Stimulated activated effector memory CD8-positive, alpha-beta T cell treated with anti-CD3 and anti-CD28 coated beads, Interleukin-12 subunit alpha, Interleukin-12 subunit beta, amount 100 ng/mL, for 72 hours (primary cell): ENCODE measurements around the gene PTK6.
"Not testable (repeated sequence)": the region's sequence is repeated elsewhere in the genome, so short reads cannot be mapped to it uniquely, and the experiment has no call there.

ENCODE experiments used
- ATAC-seq: fragments of 150-1000 bp; cut with Tn5 transposase; 2 replicates; pipeline ENCODE4 v1.10.0; 2021
- DNase-seq, 2 donors: peaks; one replicate each; pipeline ENCODE4 v3.0.0; 2021 to 2022; ENCODE audit warnings: low spot score in 2 of 2
- H3K27ac Mint-ChIP-seq: one replicate; pipeline ENCODE4 v1.8.0; 2022; ENCODE audit warnings: mild to moderate bottlenecking, mixed read lengths
- H3K36me3 Mint-ChIP-seq: one replicate; pipeline ENCODE4 v1.8.0; 2022; ENCODE audit warnings: mild to moderate bottlenecking, mixed read lengths
- H3K4me1 Mint-ChIP-seq: one replicate; pipeline ENCODE4 v1.8.0; 2022; ENCODE audit warnings: mixed read lengths
- H3K4me3 Mint-ChIP-seq: one replicate; pipeline ENCODE4 v1.8.0; 2022; ENCODE audit warnings: mild to moderate bottlenecking, mixed read lengths
- H3K9me3 Mint-ChIP-seq: one replicate; pipeline ENCODE4 v1.8.0; 2022; ENCODE audit warnings: mixed read lengths

Gene PTK6

DNA sequence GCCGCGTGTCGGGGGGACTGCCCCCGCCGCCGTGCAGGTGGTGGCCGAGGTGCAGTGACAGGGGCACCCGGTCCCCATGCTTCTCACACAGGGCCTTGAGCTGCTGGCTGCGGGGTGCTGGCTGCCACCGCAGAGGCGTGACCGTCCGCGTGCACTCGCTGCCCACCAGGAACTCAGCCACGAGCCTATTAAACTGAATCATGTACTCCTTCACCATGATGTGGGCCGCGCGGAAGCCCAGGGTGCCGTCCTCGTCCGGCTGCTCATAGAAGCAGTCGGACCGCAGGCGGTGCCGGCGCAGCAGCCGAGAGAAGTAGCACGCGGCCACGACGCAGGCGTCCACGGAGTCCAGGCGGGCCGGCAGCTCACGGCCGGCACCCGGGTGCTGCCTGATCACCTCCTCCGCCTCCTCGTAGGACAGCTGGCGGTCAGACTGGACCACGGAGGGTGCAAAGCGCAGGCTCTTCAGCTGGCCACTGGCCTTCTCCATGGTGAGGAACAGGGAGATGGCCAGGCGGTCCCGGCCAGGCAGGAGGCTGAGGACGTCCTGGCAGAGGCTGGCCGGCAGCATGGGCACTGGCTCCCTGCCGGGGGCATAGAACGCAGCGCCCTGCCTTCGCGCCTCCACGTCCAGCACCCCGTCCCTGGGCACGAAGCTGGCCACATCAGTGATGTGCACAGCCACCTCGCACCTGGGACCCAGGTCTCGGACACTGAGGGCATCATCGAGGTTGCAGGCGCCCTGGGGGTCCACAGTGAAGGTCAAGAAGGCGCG, 27.0 kb upstream of the PTK6 start:
- DNase-seq: no peak
- no peaks in the 10 kb centered on the region for H3K9me3 Mint-ChIP-seq
- peaks cover 21% of the 10 kb centered on the region for H3K36me3 Mint-ChIP-seq
- no peak overlapping the region for H3K27ac Mint-ChIP-seq
- ATAC-seq: no peak
- no peak overlapping the region for H3K4me3 Mint-ChIP-seq
- peaks cover 28% of the 10 kb centered on the region for H3K4me1 Mint-ChIP-seq

- ATAC-seq (no peak), DNase-seq (no peak)
- peaks cover 20% of the 10 kb centered on the region for H3K4me1 Mint-ChIP-seq
- H3K9me3 Mint-ChIP-seq: no peaks in the 10 kb centered on the region
- no peak overlapping the region for H3K27ac Mint-ChIP-seq
- H3K4me3 Mint-ChIP-seq: no peak overlapping the region
- H3K36me3 Mint-ChIP-seq: peaks cover 21% of the 10 kb centered on the region
These were observed 26.2 kb upstream of the PTK6 start for GRCh38 chr20:63563225-63563935.

DNA sequence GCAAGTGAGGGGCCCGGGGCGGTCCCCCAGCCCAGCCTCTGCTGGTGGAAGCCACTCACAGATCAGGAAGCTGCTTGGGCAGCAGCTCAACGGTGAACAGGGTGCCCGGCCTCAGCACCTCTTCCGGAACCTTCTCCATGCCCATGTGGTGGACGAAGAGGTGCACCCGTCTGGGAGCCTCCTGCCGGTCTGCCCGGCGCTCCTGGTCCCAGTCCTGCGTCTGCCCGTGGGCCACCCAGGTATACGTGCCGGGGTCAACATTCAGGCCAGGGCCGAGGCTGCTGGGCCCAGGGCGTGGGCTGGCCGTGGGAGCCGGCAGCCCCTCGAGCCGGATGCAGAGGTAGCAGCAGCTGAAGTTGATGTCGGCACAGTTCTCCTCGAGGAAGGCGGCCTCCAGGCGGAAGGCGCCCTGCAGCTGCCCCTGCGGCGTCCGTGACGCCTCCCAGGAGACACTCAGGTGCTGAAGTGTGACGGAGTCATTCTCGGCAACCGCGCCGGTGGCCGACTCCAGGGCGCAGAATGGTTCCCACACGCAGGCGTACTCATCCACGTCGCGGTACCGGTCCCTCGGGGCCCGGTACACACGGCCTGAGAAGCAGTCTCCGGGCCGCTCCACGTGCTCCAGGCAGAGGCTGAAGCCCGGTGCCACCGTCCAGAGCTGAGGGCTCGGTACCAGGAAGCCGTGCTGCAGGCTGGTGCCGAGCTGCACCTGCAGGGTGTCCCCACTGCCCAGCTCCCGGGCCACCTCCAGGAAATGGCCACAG, 25.5 kb upstream of the PTK6 start:
- peaks cover 16% of the 10 kb centered on the region for H3K36me3 Mint-ChIP-seq
- H3K9me3 Mint-ChIP-seq: no peaks in the 10 kb centered on the region
- no peak for DNase-seq
- no peak overlapping the region for H3K4me3 Mint-ChIP-seq
- peaks cover 13% of the 10 kb centered on the region for H3K4me1 Mint-ChIP-seq
- no peak overlapping the region for H3K27ac Mint-ChIP-seq
- no peak for ATAC-seq

DNA sequence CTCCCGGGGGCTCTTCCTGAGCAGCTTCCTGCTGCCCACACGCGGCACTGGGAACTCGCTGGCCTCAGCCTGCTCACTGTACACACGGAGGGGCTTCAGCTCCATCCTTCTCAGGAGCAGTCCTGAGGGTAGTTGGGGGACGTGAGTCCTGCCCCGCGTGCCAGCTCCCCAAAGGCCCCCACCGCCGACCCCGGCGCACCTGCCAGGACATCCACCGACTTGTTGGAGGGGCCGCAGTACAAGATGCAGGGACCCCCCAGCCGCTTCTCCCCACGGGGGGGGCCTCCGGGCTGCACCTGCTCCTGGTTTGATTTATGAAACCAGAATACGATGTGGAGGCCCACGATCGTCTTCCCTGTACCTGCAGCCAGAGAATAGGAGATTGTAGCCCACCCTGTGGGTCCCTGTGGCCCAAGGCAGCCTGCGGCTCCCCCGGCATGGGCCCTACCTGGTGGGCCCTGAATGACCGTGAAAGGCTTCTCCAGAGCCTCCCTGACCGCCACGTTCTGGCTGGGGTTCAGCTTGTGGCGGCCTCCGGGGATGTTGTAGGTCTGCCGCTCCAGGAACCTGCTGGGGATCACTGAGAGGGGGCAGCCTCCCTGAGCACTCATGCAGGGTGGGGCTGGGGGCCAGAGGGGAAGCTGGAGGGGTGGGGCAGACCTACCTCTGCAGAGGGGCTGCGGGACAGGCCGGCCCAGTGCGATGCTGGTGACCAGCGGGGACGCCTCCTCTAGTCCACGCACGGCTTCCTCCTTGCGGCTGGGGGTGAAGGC, 24.6 kb upstream of the PTK6 start:
- ATAC-seq (no peak), DNase-seq (no peak)
- Mint-ChIP-seq H3K4me1 (peaks cover 5% of the 10 kb centered on the region), H3K27ac (no peak overlapping the region), H3K4me3 (no peak overlapping the region), H3K9me3 (no peaks in the 10 kb centered on the region), H3K36me3 (peaks cover 14% of the 10 kb centered on the region)

DNA sequence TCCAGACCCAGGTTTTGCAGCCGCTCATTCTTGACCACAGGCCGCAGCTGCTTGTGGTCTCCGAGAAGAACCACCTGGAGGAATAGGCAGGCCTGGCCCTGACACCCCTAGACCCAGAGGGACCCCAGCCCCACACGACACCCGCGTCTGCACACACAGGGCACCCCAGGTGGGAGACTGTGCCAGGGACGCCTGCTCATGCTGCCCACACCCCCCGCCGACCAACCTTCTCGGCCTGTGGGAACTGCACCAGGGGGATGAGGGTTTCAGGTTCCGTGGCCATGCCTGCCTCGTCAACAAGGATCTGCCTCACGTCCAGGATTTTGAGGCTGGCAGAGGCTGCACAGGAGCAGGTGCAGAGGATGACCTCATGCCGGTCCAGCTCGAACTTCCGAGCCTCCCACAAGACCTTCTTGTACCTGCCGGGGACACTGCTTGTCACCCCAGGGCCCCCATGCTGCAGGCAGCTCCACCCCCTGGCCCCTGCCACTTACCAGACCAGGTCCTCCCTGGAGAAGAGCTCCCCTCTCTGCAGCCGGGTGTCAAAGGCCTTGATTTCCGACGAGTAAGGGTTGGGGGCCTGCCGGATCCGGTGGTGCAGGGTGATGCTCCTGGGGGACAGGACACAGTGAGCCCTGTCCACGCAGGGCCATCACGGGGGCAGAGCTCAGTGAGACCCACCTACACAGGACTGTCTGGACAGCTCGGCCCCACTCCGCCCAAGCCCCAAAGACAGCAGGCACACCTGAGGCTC, 23.9 kb upstream of the PTK6 start:
- ATAC-seq: no peak
- Mint-ChIP-seq H3K9me3 (no peaks in the 10 kb centered on the region), H3K4me1 (peaks cover 5% of the 10 kb centered on the region), H3K36me3 (peaks cover 14% of the 10 kb centered on the region), H3K4me3 (no peak overlapping the region), H3K27ac (no peak overlapping the region)
- no peak for DNase-seq

DNA sequence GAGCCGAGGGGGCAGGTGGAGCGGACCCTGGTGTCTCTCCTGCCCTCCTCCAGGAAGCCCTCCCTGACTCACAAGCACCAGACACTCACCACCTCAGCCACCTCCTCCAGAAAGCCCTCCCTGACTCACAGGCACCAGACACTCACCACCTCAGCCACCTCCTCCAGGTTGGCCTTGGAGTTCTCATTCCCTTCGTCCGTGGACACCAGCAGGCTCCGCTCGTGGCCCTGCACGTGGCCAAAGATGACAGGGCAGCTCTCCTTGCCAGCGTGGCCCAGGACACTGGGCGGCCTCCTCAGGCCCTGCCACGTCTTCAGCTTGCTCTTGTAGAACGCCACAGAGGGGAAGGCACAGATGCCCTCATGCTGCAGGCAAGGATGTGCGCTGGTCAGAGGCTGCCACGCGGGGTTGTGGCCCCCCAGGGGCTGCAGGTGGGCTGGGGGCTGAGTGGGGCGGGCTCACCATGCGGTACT, 23.2 kb upstream of the PTK6 start:
- DNase-seq (no peak), ATAC-seq (no peak)
- peaks cover 8% of the 10 kb centered on the region for H3K36me3 Mint-ChIP-seq
- H3K27ac Mint-ChIP-seq: no peak overlapping the region
- H3K4me3 Mint-ChIP-seq: no peak overlapping the region
- no peaks in the 10 kb centered on the region for H3K9me3 Mint-ChIP-seq
- peaks cover 5% of the 10 kb centered on the region for H3K4me1 Mint-ChIP-seq

GRCh38 chr20:63559485-63560332, 22.5 kb upstream of the PTK6 start:
- H3K27ac Mint-ChIP-seq, H3K36me3 Mint-ChIP-seq, H3K4me3 Mint-ChIP-seq, DNase-seq, H3K4me1 Mint-ChIP-seq, ATAC-seq, H3K9me3 Mint-ChIP-seq: not testable (repeated sequence)

- no peak for DNase-seq
- Mint-ChIP-seq H3K4me3 (no peak overlapping the region), H3K36me3 (peaks cover 8% of the 10 kb centered on the region), H3K9me3 (no peaks in the 10 kb centered on the region), H3K27ac (no peak overlapping the region), H3K4me1 (peaks cover 5% of the 10 kb centered on the region)
- ATAC-seq: no peak
These were observed 21.8 kb upstream of the PTK6 start for GRCh38 chr20:63558804-63559484.

GRCh38 chr20:63557481-63557891, 20.3 kb upstream of the PTK6 start:
- DNase-seq (no peak), ATAC-seq (no peak)
- no peak overlapping the region for H3K4me3 Mint-ChIP-seq
- peaks cover 14% of the 10 kb centered on the region for H3K36me3 Mint-ChIP-seq
- peaks cover 12% of the 10 kb centered on the region for H3K4me1 Mint-ChIP-seq
- H3K9me3 Mint-ChIP-seq: no peaks in the 10 kb centered on the region
- H3K27ac Mint-ChIP-seq: no peak overlapping the region

GRCh38 chr20:63556873-63557478, 19.8 kb upstream of the PTK6 start:
- DNase-seq (no peak), ATAC-seq (no peak)
- H3K27ac Mint-ChIP-seq: no peak overlapping the region
- no peaks in the 10 kb centered on the region for H3K9me3 Mint-ChIP-seq
- peaks cover 17% of the 10 kb centered on the region for H3K4me1 Mint-ChIP-seq
- peaks cover 17% of the 10 kb centered on the region for H3K36me3 Mint-ChIP-seq
- H3K4me3 Mint-ChIP-seq: no peak overlapping the region

GRCh38 chr20:63555661-63556381, 18.6 kb upstream of the PTK6 start:
- ATAC-seq (no peak), DNase-seq (no peak)
- no peak overlapping the region for H3K4me3 Mint-ChIP-seq
- H3K27ac Mint-ChIP-seq: no peak overlapping the region
- no peaks in the 10 kb centered on the region for H3K9me3 Mint-ChIP-seq
- H3K36me3 Mint-ChIP-seq: peaks cover 17% of the 10 kb centered on the region
- peaks cover 17% of the 10 kb centered on the region for H3K4me1 Mint-ChIP-seq
